Left colon (tissue), 2 donors: ENCODE results near the gene LYRM2. TPM values are rescaled to one million over a fixed set of nuclear protein-coding genes. Genes with fewer than 3 reads are reported as not detected.

Source experiments
- ATAC-seq: fragments of 200-7000 bp; cut with Tn5 transposase; one replicate; pipeline ENCODE4 v1.9.1; 2020; ENCODE audit warnings: mild to moderate bottlenecking, moderate library complexity
- DNase-seq, 2 donors: peaks; one replicate each; pipeline ENCODE4 v3.0.0-alpha.2; 2020
- intact Hi-C, 2 donors: fragments of 100-400 bp; cut with DNase I in 1 of 2; cut with micrococcal nuclease in 1 of 2; formaldehyde crosslinking; loops; one replicate each; pipeline versions ENCODE4 v1.11.2 to v1.14.0; 2022; cut with DNase I, micrococcal nuclease
- total RNA-seq, 2 donors: library from RNA; stranded (reverse); fragmentation: NEBNext Ultra II Directional; extraction: Animal tissue kit (Norgen Biotek cat#: 25700); gene quantifications; one replicate each; pipeline ENCODE4 v1.2.1, GENCODE V29; 2021
- donor health status: DM: no; HTN: no; CAD: no.
- donor health status: DM: yes; HTN: yes; CAD: no.

Gene LYRM2
- total RNA-seq, 2 donors from 2014 or later: 36.2 to 39.7 TPM

DNA sequence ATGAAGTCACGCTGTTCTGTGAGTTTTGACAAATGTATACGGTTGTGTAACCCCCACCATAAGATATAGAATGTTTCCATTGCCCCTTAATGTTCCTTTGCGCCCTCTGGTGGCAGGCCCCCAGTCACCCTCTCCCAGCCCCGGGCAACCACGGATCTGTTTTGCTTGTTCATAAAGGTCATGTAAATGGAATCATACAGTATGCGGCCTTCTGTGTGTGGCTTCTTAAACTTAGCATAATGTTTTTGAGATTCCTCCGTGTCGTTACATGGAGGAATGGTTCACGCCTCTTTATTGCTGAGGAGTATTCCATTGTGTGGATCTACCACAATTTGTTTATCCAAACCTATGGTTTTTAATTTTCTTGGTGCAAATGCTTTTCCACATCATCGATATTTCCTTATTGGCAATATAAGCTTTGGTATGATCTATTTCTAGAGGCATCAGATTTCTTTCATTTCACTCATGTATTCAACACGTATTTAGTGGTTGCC lies 28.4 kb downstream of the LYRM2 start:
- DNase-seq: peak; percentile 45 to 84

DNA sequence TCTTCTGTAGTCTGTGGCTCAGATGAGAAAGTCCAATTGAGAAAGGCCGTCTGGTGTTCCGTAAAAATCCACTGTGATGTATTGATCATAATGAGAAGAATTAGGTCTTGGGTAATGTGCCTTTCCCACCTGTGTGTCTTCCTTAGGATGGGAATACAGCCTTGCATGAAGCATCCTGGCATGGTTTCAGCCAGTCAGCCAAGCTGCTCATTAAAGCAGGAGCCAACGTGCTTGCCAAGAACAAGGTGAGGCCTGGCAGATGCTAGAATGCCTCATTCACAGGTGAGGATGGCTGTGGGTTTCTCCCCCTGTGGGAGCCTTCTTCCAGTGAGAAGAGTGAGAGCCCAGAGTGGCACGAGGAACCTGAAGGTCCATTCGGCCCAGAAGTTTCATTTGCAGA lies 32.7 kb downstream of the LYRM2 start:
- no peak for ATAC-seq
- intact Hi-C loops: loop anchor here in 1 of 2 donors (5.0 kb wide), 1 partner anchor 174 kb away; the partner anchor contains the start of gene ANKRD6
- DNase-seq: no peak

More for the DNA sequence above, 28.4 kb downstream of the LYRM2 start:
- intact Hi-C loops: loop anchor here in 1 of 2 donors (5.0 kb wide), 1 partner anchor 178 kb away; the partner anchor contains the start of gene ANKRD6
- ATAC-seq: peak; percentile 76

DNA sequence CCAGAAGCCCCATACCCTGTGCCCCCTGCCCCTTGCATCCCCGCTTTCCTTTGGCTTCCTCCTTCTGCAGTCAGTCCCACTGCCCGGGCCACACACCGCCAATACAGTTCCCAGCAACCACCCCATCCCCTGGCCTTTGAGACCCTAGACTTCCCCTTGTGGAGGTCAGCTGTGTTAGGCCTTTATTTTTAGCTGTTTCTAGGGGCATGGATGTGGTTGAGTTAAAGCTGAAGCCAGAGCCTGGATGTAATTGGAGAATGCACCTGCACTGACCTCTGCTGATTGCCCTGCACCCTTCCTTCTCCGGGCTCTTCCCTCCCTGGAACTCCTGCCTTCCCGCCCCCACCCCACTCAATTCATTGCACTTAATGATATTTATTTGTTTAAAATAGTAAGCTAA lies 33.9 kb downstream of the LYRM2 start:
- ATAC-seq (no peak), DNase-seq (no peak)
- intact Hi-C loops: loop anchor here in 1 of 2 donors (5.0 kb wide), 1 partner anchor 172 kb away; the partner anchor contains the start of gene ANKRD6

DNA sequence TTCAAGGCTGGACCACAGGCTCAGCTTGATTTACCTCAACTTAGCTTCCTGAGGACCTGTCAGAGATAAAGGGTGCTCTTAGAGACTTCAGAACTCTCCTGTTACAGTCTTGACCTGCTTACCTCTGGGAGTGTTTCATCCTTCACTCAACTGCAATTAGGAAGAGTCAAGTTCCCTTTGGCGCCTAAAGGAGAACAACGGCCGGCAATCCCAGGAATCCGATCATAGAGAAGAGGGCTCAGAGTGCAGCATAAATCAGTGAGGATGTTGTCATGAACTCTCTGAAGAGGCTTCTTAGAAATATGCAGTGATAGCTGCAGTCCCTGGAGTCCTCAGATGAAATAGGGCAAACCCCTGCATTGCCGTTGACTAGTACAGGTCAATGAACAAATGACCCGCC lies 36.4 kb downstream of the LYRM2 start:
- ATAC-seq (no peak), DNase-seq (no peak)
- intact Hi-C loops: no loop called here

- ATAC-seq (no peak), DNase-seq (no peak)
- intact Hi-C loops: no loop called here
Observed at GRCh38 chr6:89599727-89600126, 38.8 kb downstream of the LYRM2 start.

- intact Hi-C loops: no loop called here
- DNase-seq: no peak
- no peak for ATAC-seq
Observed at GRCh38 chr6:89597988-89598387, 40.6 kb downstream of the LYRM2 start.

- DNase-seq (no peak), ATAC-seq (no peak)
- intact Hi-C loops: no loop called here
Observed at GRCh38 chr6:89597372-89597771, 41.2 kb downstream of the LYRM2 start.

GRCh38 chr6:89596484-89596883 lies 42.1 kb downstream of the LYRM2 start:
- ATAC-seq: no peak
- intact Hi-C loops: no loop called here

DNA sequence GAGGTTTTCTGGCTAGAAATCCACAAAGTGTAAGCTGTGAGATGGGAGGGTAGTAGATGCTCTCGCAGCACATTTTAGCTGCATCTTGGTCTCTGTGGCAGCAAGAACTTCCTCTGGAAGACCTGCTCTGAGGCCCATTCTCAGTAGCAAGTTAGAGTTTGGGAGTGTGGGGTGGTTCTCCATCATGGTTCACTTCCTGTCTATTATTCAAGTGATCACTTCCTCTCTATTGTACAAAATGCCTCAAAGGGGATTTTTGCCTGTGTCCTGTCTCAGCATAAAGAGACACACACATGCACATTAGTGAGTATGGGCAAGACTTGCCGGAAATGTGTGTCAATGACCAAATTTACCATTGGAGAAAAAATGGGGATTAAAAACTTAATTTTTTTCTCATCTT lies 42.5 kb downstream of the LYRM2 start:
- DNase-seq: no peak
- intact Hi-C loops: no loop called here
- no peak for ATAC-seq

More at GRCh38 chr6:89596484-89596883, 42.1 kb downstream of the LYRM2 start:
- no peak for DNase-seq

- intact Hi-C loops: no loop called here
- no peak for ATAC-seq
- DNase-seq: no peak
Observed at GRCh38 chr6:89591745-89592144, 46.8 kb downstream of the LYRM2 start.

DNA sequence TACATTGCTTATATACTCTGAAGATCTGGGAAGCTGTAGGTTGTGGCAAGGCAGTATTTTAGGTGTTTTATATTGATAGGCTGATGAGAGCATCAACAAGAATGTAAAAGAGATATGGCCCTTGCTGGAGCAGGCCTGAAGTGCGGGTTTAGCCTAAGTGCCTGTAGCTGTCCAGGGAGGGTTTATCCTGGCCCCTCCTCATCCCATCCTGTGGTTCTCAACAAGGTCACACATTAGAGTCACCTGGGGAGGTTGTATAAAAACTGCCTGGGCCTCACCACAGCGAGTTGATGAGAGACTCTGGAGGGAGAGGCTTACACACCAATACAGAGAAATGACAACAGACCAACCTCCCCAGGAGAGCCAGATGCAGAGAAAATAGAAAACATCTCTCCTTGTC lies 48.4 kb downstream of the LYRM2 start:
- intact Hi-C loops: no loop called here
- ATAC-seq (no peak), DNase-seq (no peak)

DNA sequence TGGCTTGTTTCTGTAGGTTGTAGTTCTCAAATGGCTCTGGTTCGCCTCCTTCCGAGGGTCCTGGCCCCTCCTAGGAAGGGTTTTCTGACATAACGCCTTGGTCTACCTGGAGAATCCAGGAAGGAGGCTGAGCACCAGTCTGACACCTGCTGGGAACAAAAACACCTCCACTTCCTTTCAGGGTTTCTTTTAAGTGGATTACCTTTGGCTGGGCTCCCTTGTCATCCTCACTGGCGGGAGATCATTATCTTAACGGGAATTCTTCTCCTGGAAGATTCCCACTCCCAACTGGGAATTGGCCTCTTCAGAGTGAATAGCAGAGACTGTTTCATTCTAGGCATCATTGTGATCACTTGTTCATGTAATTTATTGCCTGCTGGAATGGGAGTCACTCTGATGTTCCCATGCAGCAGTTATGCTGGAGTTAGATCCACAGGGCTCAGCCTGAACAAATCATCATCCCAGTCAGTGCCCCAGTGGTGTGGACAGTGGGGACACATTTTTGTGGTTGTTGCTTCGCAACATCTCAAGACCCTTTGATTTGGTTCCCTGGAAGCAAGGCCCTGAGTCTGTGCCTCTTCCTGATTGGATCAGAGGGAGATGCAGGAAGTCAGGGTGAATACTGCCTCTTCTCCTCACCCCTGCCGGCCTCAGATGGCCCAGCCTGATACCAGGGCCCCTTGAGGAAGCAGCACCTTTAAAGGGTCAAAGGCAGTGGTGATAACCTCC lies 49.1 kb downstream of the LYRM2 start:
- no peak for ATAC-seq
- no peak for DNase-seq
- intact Hi-C loops: no loop called here

DNA sequence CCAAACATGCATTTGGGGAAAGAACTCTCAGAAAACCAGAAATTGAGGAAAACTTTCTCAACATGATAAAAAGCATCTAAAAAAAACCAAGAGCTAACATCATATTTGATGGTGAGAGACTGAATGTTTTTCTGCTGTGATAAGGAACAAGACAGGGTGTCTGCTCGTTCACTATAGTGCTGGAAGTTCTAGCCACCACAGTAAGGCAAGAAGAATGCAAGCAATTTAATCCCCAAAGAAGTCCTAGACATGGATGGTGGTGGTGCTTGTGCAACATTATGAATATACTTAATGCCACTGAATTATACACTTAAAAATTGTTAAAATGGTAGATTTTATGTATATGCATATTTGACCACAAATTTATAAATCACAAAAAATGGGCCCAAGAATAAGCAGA lies 53.4 kb downstream of the LYRM2 start:
- DNase-seq: no peak
- ATAC-seq: no peak
- intact Hi-C loops: no loop called here

GRCh38 chr6:89584539-89584938 lies 54.0 kb downstream of the LYRM2 start:
- no peak for DNase-seq
- ATAC-seq: no peak
- intact Hi-C loops: no loop called here

- ATAC-seq (no peak), DNase-seq (no peak)
- intact Hi-C loops: no loop called here
Observed at GRCh38 chr6:89583559-89583958, 55.0 kb downstream of the LYRM2 start.

- intact Hi-C loops: no loop called here
- ATAC-seq (no peak), DNase-seq (no peak)
Observed at GRCh38 chr6:89582669-89583325, 55.8 kb downstream of the LYRM2 start.

- intact Hi-C loops: no loop called here
- DNase-seq (no peak), ATAC-seq (no peak)
Observed at GRCh38 chr6:89581689-89582088, 56.9 kb downstream of the LYRM2 start.

GRCh38 chr6:89580997-89581666 lies 57.4 kb downstream of the LYRM2 start:
- ATAC-seq: no peak
- no peak for DNase-seq
- intact Hi-C loops: no loop called here

GRCh38 chr6:89575562-89575960 lies 63.0 kb downstream of the LYRM2 start:
- DNase-seq (no peak), ATAC-seq (no peak)
- intact Hi-C loops: no loop called here
